Panc1 (cell line): ENCODE measurements around the gene AHDC1. TPM values are rescaled to one million over a fixed set of nuclear protein-coding genes. Genes with fewer than 3 reads are reported as not detected.

Experiments
- ATAC-seq: fragments of 200-7000 bp; cut with Tn5 transposase; 2 replicates; pipeline ENCODE4 v1.9.1; 2020; ENCODE audit warnings: mild to moderate bottlenecking, moderate library complexity
- BruUV-seq: library from RNA; stranded (reverse); fragments of 400-500 nt; replicated peaks from 2 replicates; lab custom pipeline; 2021; lab: Mats Ljungman, UMichigan
- CTCF ChIA-PET: fragments of 300-600 bp; sonication (Branson Sonifier 250); formaldehyde crosslinking; loops from one replicate; lab custom pipeline; 2022; ENCODE audit warnings: antibody characterized with exemption; lab: Charles Lee
- POLR2A ChIA-PET: fragments of 300-600 bp; sonication (Branson Sonifier 250); formaldehyde crosslinking; loops from one replicate; lab custom pipeline; 2022; ENCODE audit warnings: antibody characterized with exemption; lab: Charles Lee
- DNase-seq: peaks from one replicate; pipeline ENCODE4 v3.0.0-alpha.2; 2010; ENCODE audit warnings: low read depth, low spot score
- H3K27ac ChIP-seq: 2 replicates; pipeline ENCODE4 v1.5.1; 2011; ENCODE audit warnings: mild to moderate bottlenecking, low read length, inconsistent platforms
- H3K27me3 ChIP-seq: fragments of 200-500 bp; sonication (Bioruptor generic); 2 replicates; pipeline ENCODE4 v1.6.0; 2014; ENCODE audit warnings: low read length, inconsistent platforms; ENCODE audit not compliant: control insufficient read depth, insufficient read depth
- H3K36me3 ChIP-seq: fragments of 200-500 bp; sonication (Bioruptor generic); 2 replicates; pipeline ENCODE4 v1.5.1; 2014; ENCODE audit warnings: inconsistent platforms, mild to moderate bottlenecking, low read length, moderate library complexity; ENCODE audit not compliant: control insufficient read depth, insufficient read depth
- H3K4me1 ChIP-seq: 2 replicates; pipeline ENCODE4 v1.5.1; 2011; ENCODE audit warnings: inconsistent platforms, mild to moderate bottlenecking, low read length, moderate library complexity; ENCODE audit not compliant: control insufficient read depth, insufficient read depth
- H3K4me3 ChIP-seq, 2 experiments: 2 replicates each; pipeline ENCODE4 v1.5.1; 2011 to 2012; ENCODE audit warnings: low read depth in 2 of 2, low read length in 2 of 2, mild to moderate bottlenecking in 2 of 2, inconsistent platforms in 1 of 2, moderate library complexity in 1 of 2
- H3K9me3 ChIP-seq: fragments of 200-500 bp; sonication (Bioruptor generic); 2 replicates; pipeline ENCODE4 v1.5.1; 2014; ENCODE audit warnings: low read depth, mild to moderate bottlenecking, inconsistent platforms, low read length, moderate library complexity; ENCODE audit not compliant: control insufficient read depth, insufficient read depth
- POLR2AphosphoS5 ChIP-seq: IDR thresholded peaks from 2 replicates; pipeline ENCODE4 v1.6.1; 2012; ENCODE audit warnings: mild to moderate bottlenecking, low read depth, low read length, moderate library complexity
- SIN3A ChIP-seq: IDR thresholded peaks from 2 replicates; pipeline ENCODE4 v1.6.1; 2012; ENCODE audit warnings: low read depth, mild to moderate bottlenecking, low read length, moderate library complexity, borderline replicate concordance; ENCODE audit not compliant: insufficient read depth
- TCF7L2 ChIP-seq: IDR thresholded peaks from 2 replicates; pipeline ENCODE4 v1.6.1; 2011; ENCODE audit warnings: mild to moderate bottlenecking, low read depth, low read length, inconsistent platforms
- in situ Hi-C: cut with HindIII; loops from 2 replicates; pipeline ENCODE4 v1.10.0; 2016; ENCODE audit warnings: low sequenced_read_pairs, low pct_unique_long_range_greater_than_20kb
- intact Hi-C: fragments of 100-400 bp; cut with micrococcal nuclease; formaldehyde crosslinking; loops from one replicate; pipeline ENCODE4 v1.10.0; 2022; ENCODE audit not compliant: unreplicated experiment
- total RNA-seq: library from RNA; stranded (reverse); gene quantifications from one replicate; pipeline ENCODE4 v1.2.1, GENCODE V29; 2021; ENCODE audit not compliant: unreplicated experiment
- TF ChIP-seq, protein P1 (sequence below), 2 experiments: IDR thresholded peaks; 2 replicates each; pipeline ENCODE4 v1.6.1; 2011 to 2012; ENCODE audit warnings: low read depth in 2 of 2, control low read depth in 1 of 2, low read length in 1 of 2, mild to moderate bottlenecking in 1 of 2, moderate library complexity in 1 of 2; ENCODE audit not compliant: insufficient read depth in 1 of 2
- TF ChIP-seq, protein P2 (sequence below): fragments of 450-650 bp; IDR thresholded peaks from 2 replicates; pipeline ENCODE4 v1.5.1; 2017; ENCODE audit warnings: mild to moderate bottlenecking

The AHDC1 gene
- total RNA-seq, 1 experiment from 2014 or later: 47.1 TPM

DNA sequence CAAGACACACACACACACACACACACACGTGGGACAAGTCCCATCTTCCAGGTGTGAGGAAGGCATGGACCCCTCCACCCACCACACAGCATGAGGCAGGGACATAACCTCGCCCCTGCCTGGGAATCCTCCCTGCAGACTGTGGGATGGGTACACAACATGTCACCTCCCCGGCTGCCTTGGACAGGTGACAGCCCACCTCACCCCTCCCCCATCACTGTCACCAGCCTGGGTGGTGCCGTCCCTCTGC, 40.7 kb downstream of the AHDC1 start:
- DNase-seq (no peak), ATAC-seq (no peak)
- CTCF ChIA-PET: no interaction called here
- Histone ChIP-seq H3K4me1 (peaks cover 81% of the 10 kb centered on the region), H3K4me3 (no peak overlapping the region), H3K36me3 (no peaks in the 10 kb centered on the region), H3K27me3 (no peaks in the 10 kb centered on the region), H3K27ac (peak overlapping the region; percentile 67), H3K9me3 (no peaks in the 10 kb centered on the region)
- TF ChIP-seq, protein P1, sequence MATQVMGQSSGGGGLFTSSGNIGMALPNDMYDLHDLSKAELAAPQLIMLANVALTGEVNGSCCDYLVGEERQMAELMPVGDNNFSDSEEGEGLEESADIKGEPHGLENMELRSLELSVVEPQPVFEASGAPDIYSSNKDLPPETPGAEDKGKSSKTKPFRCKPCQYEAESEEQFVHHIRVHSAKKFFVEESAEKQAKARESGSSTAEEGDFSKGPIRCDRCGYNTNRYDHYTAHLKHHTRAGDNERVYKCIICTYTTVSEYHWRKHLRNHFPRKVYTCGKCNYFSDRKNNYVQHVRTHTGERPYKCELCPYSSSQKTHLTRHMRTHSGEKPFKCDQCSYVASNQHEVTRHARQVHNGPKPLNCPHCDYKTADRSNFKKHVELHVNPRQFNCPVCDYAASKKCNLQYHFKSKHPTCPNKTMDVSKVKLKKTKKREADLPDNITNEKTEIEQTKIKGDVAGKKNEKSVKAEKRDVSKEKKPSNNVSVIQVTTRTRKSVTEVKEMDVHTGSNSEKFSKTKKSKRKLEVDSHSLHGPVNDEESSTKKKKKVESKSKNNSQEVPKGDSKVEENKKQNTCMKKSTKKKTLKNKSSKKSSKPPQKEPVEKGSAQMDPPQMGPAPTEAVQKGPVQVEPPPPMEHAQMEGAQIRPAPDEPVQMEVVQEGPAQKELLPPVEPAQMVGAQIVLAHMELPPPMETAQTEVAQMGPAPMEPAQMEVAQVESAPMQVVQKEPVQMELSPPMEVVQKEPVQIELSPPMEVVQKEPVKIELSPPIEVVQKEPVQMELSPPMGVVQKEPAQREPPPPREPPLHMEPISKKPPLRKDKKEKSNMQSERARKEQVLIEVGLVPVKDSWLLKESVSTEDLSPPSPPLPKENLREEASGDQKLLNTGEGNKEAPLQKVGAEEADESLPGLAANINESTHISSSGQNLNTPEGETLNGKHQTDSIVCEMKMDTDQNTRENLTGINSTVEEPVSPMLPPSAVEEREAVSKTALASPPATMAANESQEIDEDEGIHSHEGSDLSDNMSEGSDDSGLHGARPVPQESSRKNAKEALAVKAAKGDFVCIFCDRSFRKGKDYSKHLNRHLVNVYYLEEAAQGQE (IDR thresholded peaks at IDR 0.05; ENCODE audit: insufficient read depth in 1 of 2, low read depth in 2 of 2, low read length in 1 of 2): no peak
- TF ChIP-seq, protein P2, sequence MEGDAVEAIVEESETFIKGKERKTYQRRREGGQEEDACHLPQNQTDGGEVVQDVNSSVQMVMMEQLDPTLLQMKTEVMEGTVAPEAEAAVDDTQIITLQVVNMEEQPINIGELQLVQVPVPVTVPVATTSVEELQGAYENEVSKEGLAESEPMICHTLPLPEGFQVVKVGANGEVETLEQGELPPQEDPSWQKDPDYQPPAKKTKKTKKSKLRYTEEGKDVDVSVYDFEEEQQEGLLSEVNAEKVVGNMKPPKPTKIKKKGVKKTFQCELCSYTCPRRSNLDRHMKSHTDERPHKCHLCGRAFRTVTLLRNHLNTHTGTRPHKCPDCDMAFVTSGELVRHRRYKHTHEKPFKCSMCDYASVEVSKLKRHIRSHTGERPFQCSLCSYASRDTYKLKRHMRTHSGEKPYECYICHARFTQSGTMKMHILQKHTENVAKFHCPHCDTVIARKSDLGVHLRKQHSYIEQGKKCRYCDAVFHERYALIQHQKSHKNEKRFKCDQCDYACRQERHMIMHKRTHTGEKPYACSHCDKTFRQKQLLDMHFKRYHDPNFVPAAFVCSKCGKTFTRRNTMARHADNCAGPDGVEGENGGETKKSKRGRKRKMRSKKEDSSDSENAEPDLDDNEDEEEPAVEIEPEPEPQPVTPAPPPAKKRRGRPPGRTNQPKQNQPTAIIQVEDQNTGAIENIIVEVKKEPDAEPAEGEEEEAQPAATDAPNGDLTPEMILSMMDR: no peak
- TF ChIP-seq TCF7L2 (no peak), POLR2AphosphoS5 (no peak), SIN3A (no peak)
- in situ Hi-C loops (no loop called here), intact Hi-C loops (no loop called here)
- BruUV-seq: no TSS peak
- POLR2A ChIA-PET: no interaction called here

DNA sequence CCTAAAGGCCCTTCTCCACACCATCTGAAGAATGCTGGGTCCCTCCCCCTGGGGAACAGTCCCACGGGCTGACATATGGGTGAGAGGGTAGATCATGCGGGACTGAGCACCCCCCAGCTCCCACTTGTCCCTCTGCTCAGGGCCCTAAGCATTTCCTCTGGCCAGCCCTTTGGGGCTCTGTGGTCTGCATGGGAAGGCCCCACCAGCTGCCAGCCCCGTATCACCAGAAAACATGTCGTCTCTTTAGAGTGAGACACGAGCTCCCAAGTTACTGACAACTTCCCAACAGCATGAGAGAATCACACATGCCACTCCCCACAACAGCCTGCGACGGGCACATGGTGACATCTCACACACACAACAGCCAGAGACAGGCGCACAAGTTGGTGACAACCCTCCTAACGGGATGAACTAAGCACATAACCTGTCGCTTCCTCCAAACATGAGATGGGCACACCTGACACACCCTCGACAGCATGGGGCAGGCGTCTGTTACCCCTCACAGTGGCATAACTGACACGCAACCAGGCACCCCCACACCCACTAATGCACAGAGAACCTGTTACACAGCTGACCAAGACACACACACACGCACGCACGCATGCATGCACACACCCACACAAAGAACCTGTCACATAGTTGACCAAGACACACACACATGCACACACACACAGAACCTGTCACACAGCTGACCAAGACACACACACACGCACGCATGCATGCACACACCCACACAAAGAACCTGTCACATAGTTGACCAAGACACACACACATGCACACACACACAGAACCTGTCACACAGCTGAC, 41.2 kb downstream of the AHDC1 start:
- Histone ChIP-seq H3K4me1 (peaks cover 81% of the 10 kb centered on the region), H3K27me3 (no peaks in the 10 kb centered on the region), H3K27ac (peak overlapping the region; percentile 57), H3K4me3 (no peak overlapping the region), H3K9me3 (no peaks in the 10 kb centered on the region), H3K36me3 (no peaks in the 10 kb centered on the region; the same call in 1 of the 2 replicates)
- TF ChIP-seq POLR2AphosphoS5 (no peak), SIN3A (no peak), TCF7L2 (no peak)
- TF ChIP-seq, protein P2: no peak
- TF ChIP-seq, protein P1 (IDR thresholded peaks at IDR 0.05; ENCODE audit: insufficient read depth in 1 of 2, low read depth in 2 of 2, low read length in 1 of 2): no peak
- no peak for DNase-seq
- intact Hi-C loops: no loop called here
- BruUV-seq: no TSS peak
- in situ Hi-C loops: no loop called here
- ATAC-seq: no peak
- POLR2A ChIA-PET: no interaction called here
- CTCF ChIA-PET: interaction anchor here (0.6 to 1.1 kb wide), 2 partner anchors 13 to 46 kb away, joined by 5 to 11 read pairs; no protein-coding TSS in a partner anchor
